ENCODE measurements around the gene AIMP1. TPM values are rescaled to one million over a fixed set of nuclear protein-coding genes. Genes with fewer than 3 reads are reported as not detected.

The AIMP1 gene
- total RNA-seq (2021) (51.2 to 53.3 TPM (median 52.5 TPM) in 3 replicates), Bru-seq, nascent RNA (percentile 85 among the genes with signal in this experiment)
- long read RNA-seq, experiment 1, transcript AIMP1-202 (7 exons, 2,586 nt) = major isoform, 149 of 200 reads
- long read RNA-seq, experiment 1, partial matches to known transcripts = 30 of 200 reads
- long read RNA-seq, experiment 1, other reads (novel, unspliced or antisense) = 15 of 200 reads
- long read RNA-seq, experiment 2, transcript AIMP1-202 (7 exons, 2,586 nt) = major isoform, 44 of 99 reads
- long read RNA-seq, experiment 2, partial matches to known transcripts = 40 of 99 reads
- long read RNA-seq, experiment 2, other reads (novel, unspliced or antisense) = 14 of 99 reads
- long read RNA-seq, experiment 3, transcript AIMP1-202 (7 exons, 2,586 nt) = major isoform, 103 of 115 reads
- long read RNA-seq, experiment 3, partial matches to known transcripts = 2 of 115 reads
- long read RNA-seq, experiment 3, other reads (novel, unspliced or antisense) = 8 of 115 reads

- ATAC-seq (peak; percentile 94), DNase-seq (ENCODE audit: low spot score) (peak; percentile 81)
- Mint-ChIP-seq H3K36me3 (peaks cover 17% of the 10 kb centered on the region), H3K27ac (peak within 1 kb of the TSS; percentile 26; the same call in 1 of the 2 replicates), H3K4me1 (peaks cover 6% of the 10 kb centered on the region), H3K27me3 (ENCODE audit: low read depth) (no peaks in the 10 kb centered on the region), H3K4me3 (no peak within 1 kb of the TSS), H3K9me3 (peaks cover 20% of the 10 kb centered on the region)
- POLR2A ChIA-PET = interaction anchor here (0.6 to 1.1 kb wide), 5 partner anchors 15 to 167 kb away, joined by 3 to 5 read pairs (median 3); no protein-coding TSS in a partner anchor
- CTCF ChIA-PET = interaction anchor here (1.2 kb wide), 1 partner anchor 12 kb away, joined by 6 read pairs; no protein-coding TSS in a partner anchor
- TF ChIP-seq ZNF232 (CRISPR knock-in tag; IDR thresholded peaks at IDR 0.05) (0 out of 2 replicates have a peak, but pooled peaks have one; percentile 58), ZBTB21 (CRISPR knock-in tag; IDR thresholded peaks at IDR 0.05; ENCODE audit: borderline replicate concordance) (no peak), ELF4 (CRISPR knock-in tag; IDR thresholded peaks at IDR 0.05; ENCODE audit: low read depth) (no peak), CREM (CRISPR knock-in tag; IDR thresholded peaks at IDR 0.05) (peak; percentile 92), MYBL2 (CRISPR knock-in tag; IDR thresholded peaks at IDR 0.05) (0 out of 2 replicates have a peak, but pooled peaks have one; percentile 12), ZNF281 (CRISPR knock-in tag; IDR thresholded peaks at IDR 0.05) (no peak), KAT7 (CRISPR knock-in tag; IDR thresholded peaks at IDR 0.05; ENCODE audit: borderline replicate concordance) (peak; percentile 54; the same call in 1 of the 2 replicates), SMAD4 (CRISPR knock-in tag; IDR thresholded peaks at IDR 0.05) (no peak), ZNF121 (CRISPR knock-in tag; IDR thresholded peaks at IDR 0.05) (no peak), GRHL2 (CRISPR knock-in tag; IDR thresholded peaks at IDR 0.05; ENCODE audit: insufficient replicate concordance, severe bottlenecking) (no peak), USF1 (CRISPR knock-in tag; IDR thresholded peaks at IDR 0.05) (0 out of 2 replicates have a peak, but pooled peaks have one; percentile 11), OVOL2 (CRISPR knock-in tag; IDR thresholded peaks at IDR 0.05; ENCODE audit: borderline replicate concordance) (no peak), HMGXB4 (CRISPR knock-in tag; IDR thresholded peaks at IDR 0.05) (0 out of 2 replicates have a peak, but pooled peaks have one; percentile 46), CREB1 (CRISPR knock-in tag; IDR thresholded peaks at IDR 0.05) (no peak; the same call in 1 of the 2 replicates), FOXP1 (CRISPR knock-in tag; IDR thresholded peaks at IDR 0.05; ENCODE audit: borderline replicate concordance) (0 out of 2 replicates have a peak, but pooled peaks have one; percentile 43), NR1H2 (CRISPR knock-in tag; IDR thresholded peaks at IDR 0.05) (no peak), FOXJ3 (CRISPR knock-in tag; IDR thresholded peaks at IDR 0.05; ENCODE audit: borderline replicate concordance) (no peak), JAZF1 (CRISPR knock-in tag; IDR thresholded peaks at IDR 0.05) (no peak), USF2 (CRISPR knock-in tag; IDR thresholded peaks at IDR 0.05) (no peak), ZNF671 (CRISPR knock-in tag; IDR thresholded peaks at IDR 0.05) (no peak), JUN (CRISPR knock-in tag; IDR thresholded peaks at IDR 0.05) (no peak), STAT6 (CRISPR knock-in tag; conservative IDR thresholded peaks at IDR 0.05; ENCODE audit: low read depth) (no peak), MXD4 (CRISPR knock-in tag; IDR thresholded peaks at IDR 0.05; ENCODE audit: borderline replicate concordance) (no peak), GABPB1 (CRISPR knock-in tag; IDR thresholded peaks at IDR 0.05) (0 out of 2 replicates have a peak, but pooled peaks have one; percentile 41), MLX (CRISPR knock-in tag; IDR thresholded peaks at IDR 0.05) (no peak), ESRRA (CRISPR knock-in tag; IDR thresholded peaks at IDR 0.05; ENCODE audit: borderline replicate concordance) (peak; percentile 59; the same call in 1 of the 2 replicates)
These were observed at the start of gene AIMP1, which contains the start of gene TBCK for GRCh38 chr4:106315968-106316772. AIMP1 (plus strand) TSS chr4:106316550; CDS start chr4:106325010, 8,460 bp downstream. TBCK (minus strand) TSS chr4:106316209; CDS start chr4:106308960, 7,249 bp downstream.
